SK-N-SH (cell line): Measurements from ENCODE around the gene CEL. TPM values are rescaled to one million over a fixed set of nuclear protein-coding genes. Genes with fewer than 3 reads are reported as not detected.

Source experiments
- CTCF ChIA-PET: fragments of 300-600, 350-600 bp; formaldehyde crosslinking; extraction: SDS; loops from one replicate; lab custom pipeline; 2021; lab: Yijun Ruan, JAX
- POLR2A ChIA-PET: fragments of 350-600 bp; sonication (Branson Sonifier 250); formaldehyde crosslinking; extraction: SDS; loops from one replicate; lab custom pipeline; 2020; ENCODE audit warnings: antibody characterized with exemption, inconsistent platforms; lab: Yijun Ruan, JAX
- DNase-seq: peaks from one replicate; pipeline ENCODE4 v3.0.0; 2012
- H2AFZ ChIP-seq: fragments of 200-600 bp; sonication (generic); 2 replicates; pipeline ENCODE4 v1.8.1; 2016; ENCODE audit warnings: antibody characterized with exemption, mild to moderate bottlenecking, low read depth
- H3F3A ChIP-seq: fragments of 200-600 bp; sonication (generic); replicated peaks from 2 replicates; pipeline ENCODE3; 2016; ENCODE audit warnings: antibody characterized with exemption, mild to moderate bottlenecking; ENCODE audit not compliant: insufficient read depth
- H3K27ac ChIP-seq, 2 experiments: fragments of 200-500 bp in 1 of 2; fragments of 200-600 bp in 1 of 2; sonication (Bioruptor generic) in 1 of 2; sonication (generic), shearing (Covaris generic) in 1 of 2; 2 replicates each; pipeline versions ENCODE4 v1.5.1 to v1.6.1; 2014 to 2016; ENCODE audit warnings: low read depth in 2 of 2, inconsistent platforms in 1 of 2, low read length in 1 of 2, mild to moderate bottlenecking in 1 of 2, mixed read lengths in 1 of 2
- H3K27me3 ChIP-seq: fragments of 200-600 bp; sonication (generic), shearing (Covaris generic); 2 replicates; pipeline ENCODE4 v1.6.1; 2016; ENCODE audit warnings: mixed run types; ENCODE audit not compliant: insufficient read depth
- H3K36me3 ChIP-seq, 2 experiments: fragments of 200-500 bp in 1 of 2; fragments of 200-600 bp in 1 of 2; sonication (Bioruptor generic) in 1 of 2; sonication (generic) in 1 of 2; replicated peaks in 1 of 2; 2 replicates each; pipeline versions ENCODE3 to v1.5.1; 2014 to 2016; ENCODE audit warnings: low read length in 1 of 2, mild to moderate bottlenecking in 1 of 2; ENCODE audit not compliant: insufficient read depth in 2 of 2, control insufficient read depth in 1 of 2
- H3K4me1 ChIP-seq, 2 experiments: fragments of 200-500 bp in 1 of 2; fragments of 200-600 bp in 1 of 2; sonication (Bioruptor generic) in 1 of 2; sonication (generic), shearing (Covaris generic) in 1 of 2; 2 replicates each; pipeline versions ENCODE4 v1.5.1 to v1.6.1; 2014 to 2016; ENCODE audit warnings: low read depth in 1 of 2, low read length in 1 of 2, mixed run types in 1 of 2; ENCODE audit not compliant: insufficient read depth in 2 of 2, control insufficient read depth in 1 of 2
- H3K4me2 ChIP-seq: fragments of 200-600 bp; sonication (generic), shearing (Covaris generic); 2 replicates; pipeline ENCODE4 v1.6.1; 2017; ENCODE audit warnings: mixed run types
- H3K4me3 ChIP-seq, 2 experiments: fragments of 200-500 bp in 1 of 2; fragments of 200-600 bp in 1 of 2; sonication (Bioruptor generic) in 1 of 2; sonication (generic), shearing (Covaris generic) in 1 of 2; 2 replicates each; pipeline versions ENCODE4 v1.5.1 to v1.8.1; 2014 to 2016; ENCODE audit warnings: low read depth in 2 of 2, inconsistent platforms in 1 of 2, low read length in 1 of 2, mild to moderate bottlenecking in 1 of 2, mixed read lengths in 1 of 2, moderate library complexity in 1 of 2
- H3K79me2 ChIP-seq: fragments of 200-600 bp; sonication (generic); 2 replicates; pipeline ENCODE4 v1.8.1; 2017; ENCODE audit warnings: mild to moderate bottlenecking; ENCODE audit not compliant: insufficient read depth
- H3K9ac ChIP-seq: fragments of 200-600 bp; sonication (generic); 2 replicates; pipeline ENCODE4 v1.6.1; 2017; ENCODE audit warnings: mixed run types
- H3K9me2 ChIP-seq: fragments of 200-600 bp; sonication (generic); 2 replicates; pipeline ENCODE4 v1.6.1; 2017; ENCODE audit warnings: mixed run types
- H3K9me3 ChIP-seq: fragments of 200-600 bp; sonication (generic); 2 replicates; pipeline ENCODE4 v1.6.1; 2017; ENCODE audit warnings: mixed run types, mild to moderate bottlenecking, moderate library complexity
- H4K20me1 ChIP-seq: fragments of 200-600 bp; sonication (generic); 2 replicates; pipeline ENCODE4 v1.6.1; 2017; ENCODE audit warnings: mild to moderate bottlenecking, mixed run types; ENCODE audit not compliant: insufficient read depth
- CHD2 ChIP-seq: fragments of 150-350 bp; IDR thresholded peaks from 2 replicates; pipeline ENCODE4 v1.6.1; 2018; ENCODE audit warnings: low read length; ENCODE audit not compliant: partially characterized antibody
- GATA2 ChIP-seq: sonication (generic); formaldehyde crosslinking; IDR thresholded peaks from 2 replicates; pipeline ENCODE4 v1.5.0; 2020; ENCODE audit warnings: mild to moderate bottlenecking, missing genetic modification reagents
- POLR2AphosphoS5 ChIP-seq: IDR thresholded peaks from 2 replicates; pipeline ENCODE4 v1.6.1; 2012; ENCODE audit warnings: low read depth, low read length
- RAD21 ChIP-seq: IDR thresholded peaks from 2 replicates; pipeline ENCODE4 v1.6.1; 2012; ENCODE audit warnings: mild to moderate bottlenecking, low read length
- RFX5 ChIP-seq: IDR thresholded peaks from 2 replicates; pipeline ENCODE4 v1.6.1; 2012; ENCODE audit warnings: mild to moderate bottlenecking, improper control_type of control experiment, low read length
- TCF12 ChIP-seq: IDR thresholded peaks from 2 replicates; pipeline ENCODE4 v1.4.0; 2012
- TEAD4 ChIP-seq: IDR thresholded peaks from 2 replicates; pipeline ENCODE4 v1.4.0; 2012; ENCODE audit warnings: mild to moderate bottlenecking, borderline replicate concordance; ENCODE audit not compliant: insufficient read depth
- WGBS: methylation state at CpG from one replicate; pipeline ENCODE4 v1.1.6; 2017; ENCODE audit warnings: low lambda C conversion rate; 5-methylcytosine and 5-hydroxymethylcytosine counted together
- polyA plus RNA-seq, 3 experiments: library from polyadenylated mRNA; depleted of rRNA; stranded (reverse); fragments of >200 nt; gene quantifications; 2 replicates each; pipeline ENCODE4 v1.2.3, GENCODE V29; 2012
- TF ChIP-seq, protein P1 (sequence below): IDR thresholded peaks from 2 replicates; pipeline ENCODE4; 2012
- TF ChIP-seq, protein P2 (sequence below): IDR thresholded peaks from 2 replicates; pipeline ENCODE4 v1.6.1; 2012; ENCODE audit warnings: mild to moderate bottlenecking, low read depth, low read length, moderate library complexity
- TF ChIP-seq, protein P3 (sequence below): fragments of 150-350 bp; IDR thresholded peaks from 2 replicates; pipeline ENCODE4 v1.6.1; 2017; ENCODE audit warnings: antibody characterized with exemption, low read length, low read depth, borderline replicate concordance

Gene CEL
- polyA plus RNA-seq, 1 of the 3 experiments (the other 2 are of a cell fraction): 0.87 TPM

DNA sequence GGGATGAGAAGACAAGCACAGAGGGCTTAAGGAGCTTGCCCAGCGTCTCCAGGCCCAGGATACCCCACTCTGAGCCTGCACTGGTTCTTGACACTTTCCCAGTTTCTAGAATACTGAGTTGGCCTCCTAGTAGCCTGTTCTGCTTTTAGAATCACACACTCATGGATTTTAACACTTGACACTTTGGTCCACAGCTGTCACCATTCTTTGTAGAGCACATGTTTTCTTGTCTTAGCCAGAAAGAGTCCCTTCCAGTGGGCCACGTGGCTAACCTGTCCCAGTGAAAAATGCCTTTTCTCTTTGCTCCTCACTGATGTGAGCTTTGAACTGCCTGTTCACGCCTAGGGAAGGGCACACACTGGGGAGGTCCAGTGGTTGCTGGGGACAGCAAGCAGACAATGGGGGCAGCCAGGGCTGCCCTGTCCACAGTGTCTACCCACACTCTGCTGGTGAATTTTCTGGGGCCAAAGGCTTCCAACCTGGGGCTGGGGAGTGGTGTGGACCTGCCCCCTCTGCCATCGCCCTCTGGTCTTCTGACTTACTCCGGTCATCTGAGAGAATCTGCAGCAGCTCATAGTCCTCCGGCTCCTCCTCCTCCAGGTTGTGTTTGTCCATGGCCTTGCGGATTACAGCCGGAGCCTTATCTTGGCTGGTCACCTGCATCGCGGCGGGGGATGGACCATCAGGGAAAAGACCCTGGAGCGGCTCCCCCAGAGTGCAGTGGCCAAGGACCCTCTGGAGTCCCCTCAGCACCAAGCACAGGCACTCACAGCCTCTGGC is 38.1 kb downstream of the CEL start:
- H3K4me2 ChIP-seq: no peak overlapping the region
- H3K27me3 ChIP-seq: no peaks in the 10 kb centered on the region
- POLR2A ChIA-PET: interaction anchor here (0.6 kb wide), 1 partner anchor 69 kb away, joined by 4 read pairs; the partner anchor contains the start of gene GTF3C5
- H3K4me3 ChIP-seq: no peak overlapping the region; a peak in 1 of 4 replicates
- no peaks in the 10 kb centered on the region for H4K20me1 ChIP-seq
- peaks cover 42 to 68% of the 10 kb centered on the region in 2 experiments for H3K36me3 ChIP-seq
- TF ChIP-seq RFX5 (no peak), POLR2AphosphoS5 (no peak), CHD2 (no peak), TCF12 (no peak), GATA2 (no peak), RAD21 (no peak), TEAD4 (no peak)
- TF ChIP-seq, protein P1, sequence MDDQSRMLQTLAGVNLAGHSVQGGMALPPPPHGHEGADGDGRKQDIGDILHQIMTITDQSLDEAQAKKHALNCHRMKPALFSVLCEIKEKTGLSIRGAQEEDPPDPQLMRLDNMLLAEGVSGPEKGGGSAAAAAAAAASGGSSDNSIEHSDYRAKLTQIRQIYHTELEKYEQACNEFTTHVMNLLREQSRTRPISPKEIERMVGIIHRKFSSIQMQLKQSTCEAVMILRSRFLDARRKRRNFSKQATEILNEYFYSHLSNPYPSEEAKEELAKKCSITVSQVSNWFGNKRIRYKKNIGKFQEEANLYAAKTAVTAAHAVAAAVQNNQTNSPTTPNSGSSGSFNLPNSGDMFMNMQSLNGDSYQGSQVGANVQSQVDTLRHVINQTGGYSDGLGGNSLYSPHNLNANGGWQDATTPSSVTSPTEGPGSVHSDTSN: no peak
- TF ChIP-seq, protein P2, sequence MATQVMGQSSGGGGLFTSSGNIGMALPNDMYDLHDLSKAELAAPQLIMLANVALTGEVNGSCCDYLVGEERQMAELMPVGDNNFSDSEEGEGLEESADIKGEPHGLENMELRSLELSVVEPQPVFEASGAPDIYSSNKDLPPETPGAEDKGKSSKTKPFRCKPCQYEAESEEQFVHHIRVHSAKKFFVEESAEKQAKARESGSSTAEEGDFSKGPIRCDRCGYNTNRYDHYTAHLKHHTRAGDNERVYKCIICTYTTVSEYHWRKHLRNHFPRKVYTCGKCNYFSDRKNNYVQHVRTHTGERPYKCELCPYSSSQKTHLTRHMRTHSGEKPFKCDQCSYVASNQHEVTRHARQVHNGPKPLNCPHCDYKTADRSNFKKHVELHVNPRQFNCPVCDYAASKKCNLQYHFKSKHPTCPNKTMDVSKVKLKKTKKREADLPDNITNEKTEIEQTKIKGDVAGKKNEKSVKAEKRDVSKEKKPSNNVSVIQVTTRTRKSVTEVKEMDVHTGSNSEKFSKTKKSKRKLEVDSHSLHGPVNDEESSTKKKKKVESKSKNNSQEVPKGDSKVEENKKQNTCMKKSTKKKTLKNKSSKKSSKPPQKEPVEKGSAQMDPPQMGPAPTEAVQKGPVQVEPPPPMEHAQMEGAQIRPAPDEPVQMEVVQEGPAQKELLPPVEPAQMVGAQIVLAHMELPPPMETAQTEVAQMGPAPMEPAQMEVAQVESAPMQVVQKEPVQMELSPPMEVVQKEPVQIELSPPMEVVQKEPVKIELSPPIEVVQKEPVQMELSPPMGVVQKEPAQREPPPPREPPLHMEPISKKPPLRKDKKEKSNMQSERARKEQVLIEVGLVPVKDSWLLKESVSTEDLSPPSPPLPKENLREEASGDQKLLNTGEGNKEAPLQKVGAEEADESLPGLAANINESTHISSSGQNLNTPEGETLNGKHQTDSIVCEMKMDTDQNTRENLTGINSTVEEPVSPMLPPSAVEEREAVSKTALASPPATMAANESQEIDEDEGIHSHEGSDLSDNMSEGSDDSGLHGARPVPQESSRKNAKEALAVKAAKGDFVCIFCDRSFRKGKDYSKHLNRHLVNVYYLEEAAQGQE: no peak
- TF ChIP-seq, protein P3, sequence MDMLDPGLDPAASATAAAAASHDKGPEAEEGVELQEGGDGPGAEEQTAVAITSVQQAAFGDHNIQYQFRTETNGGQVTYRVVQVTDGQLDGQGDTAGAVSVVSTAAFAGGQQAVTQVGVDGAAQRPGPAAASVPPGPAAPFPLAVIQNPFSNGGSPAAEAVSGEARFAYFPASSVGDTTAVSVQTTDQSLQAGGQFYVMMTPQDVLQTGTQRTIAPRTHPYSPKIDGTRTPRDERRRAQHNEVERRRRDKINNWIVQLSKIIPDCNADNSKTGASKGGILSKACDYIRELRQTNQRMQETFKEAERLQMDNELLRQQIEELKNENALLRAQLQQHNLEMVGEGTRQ: no peak
- TF ChIP-seq, all 33 proteins: peak for 0
- H3K4me1 ChIP-seq: peaks cover 0 to 2% of the 10 kb centered on the region in 2 experiments; a peak in 1 of 4 replicates
- DNase-seq: no peak
- no peak overlapping the region for H2AFZ ChIP-seq
- H3K79me2 ChIP-seq: no peaks in the 10 kb centered on the region
- H3K9me2 ChIP-seq: no peaks in the 10 kb centered on the region
- peaks cover 3% of the 10 kb centered on the region for H3F3A ChIP-seq
- no peak overlapping the region for H3K27ac ChIP-seq
- H3K9me3 ChIP-seq: peaks cover 9% of the 10 kb centered on the region; the same call in 1 of the 2 replicates
- CTCF ChIA-PET: interaction anchor here (1.3 to 30.3 kb wide), 5 partner anchors 16 to 74 kb away, joined by 3 to 810 read pairs (median 5); no protein-coding TSS in a partner anchor
- WGBS: over 99% methylated on average over 9 of the region's 12 CpGs
- no peak overlapping the region for H3K9ac ChIP-seq
